Fibroblast of skin of left biceps (primary cell): Measurements from ENCODE around the gene DDB1.
A peak's percentile ranks its signal among the peaks of the same experiment; 100 is the strongest.

Experiments
- DNase-seq, 2 experiments: peaks; one replicate each; pipeline ENCODE4 v3.0.0-alpha.2; 2013; ENCODE audit warnings: low read depth in 2 of 2

DDB1 gene

GRCh38 chr11:61332797-61333549, at the start of gene DDB1, which contains the start of gene TKFC:
TSS of gene DDB1 (minus strand) at chr11:61333105. CDS start at chr11:61332968, 137 bp downstream.
TSS of gene TKFC (plus strand) at chr11:61333228. CDS start at chr11:61334729, 1,501 bp downstream.
- DNase-seq = peak; percentile 78 to 79

GRCh38 chr11:61380884-61381283, 48.0 kb upstream of the DDB1 start:
- no peak for DNase-seq

- peak; percentile 96 to 97 for DNase-seq
These were observed 45.9 kb upstream of the DDB1 start for GRCh38 chr11:61378713-61379313.

GRCh38 chr11:61377461-61378160, 44.7 kb upstream of the DDB1 start:
- no peak for DNase-seq

GRCh38 chr11:61375761-61376108, 42.8 kb upstream of the DDB1 start:
- DNase-seq = no peak

- DNase-seq = no peak
These were observed 39.9 kb upstream of the DDB1 start for GRCh38 chr11:61372659-61373420.

- no peak for DNase-seq
These were observed 37.6 kb upstream of the DDB1 start for GRCh38 chr11:61370349-61371005.

- no peak for DNase-seq
These were observed 36.8 kb upstream of the DDB1 start for GRCh38 chr11:61369372-61370348.

GRCh38 chr11:61368646-61369045, 35.7 kb upstream of the DDB1 start:
- DNase-seq = no peak

- DNase-seq = no peak
These were observed 34.5 kb upstream of the DDB1 start for GRCh38 chr11:61367406-61367805.

GRCh38 chr11:61364012-61364675, 31.2 kb upstream of the DDB1 start:
- DNase-seq = no peak

- DNase-seq = no peak
These were observed 29.6 kb upstream of the DDB1 start for GRCh38 chr11:61362542-61362875.

GRCh38 chr11:61361741-61362541, 29.0 kb upstream of the DDB1 start, which contains the start of the genes CYB561A3 and TMEM138:
TSS of gene CYB561A3 (minus strand) at chr11:61361882. CDS start at chr11:61356713, 5,169 bp downstream.
TSS of gene TMEM138 (plus strand) at chr11:61362374. CDS start at chr11:61364391, 2,017 bp downstream.
- peak; percentile 76 to 79 for DNase-seq

GRCh38 chr11:61361237-61361740, 28.4 kb upstream of the DDB1 start:
- no peak for DNase-seq

GRCh38 chr11:61359516-61359915, 26.6 kb upstream of the DDB1 start:
- DNase-seq = no peak

GRCh38 chr11:61358566-61358965, 25.7 kb upstream of the DDB1 start:
- no peak for DNase-seq

GRCh38 chr11:61357894-61358239, 25.0 kb upstream of the DDB1 start:
- DNase-seq = no peak

- DNase-seq = no peak
These were observed 24.5 kb upstream of the DDB1 start for GRCh38 chr11:61357233-61357893.
